Endodermal cell (in vitro differentiated cells): ENCODE data around the gene CRISP1. TPM values are rescaled to one million over a fixed set of nuclear protein-coding genes. Genes with fewer than 3 reads are reported as not detected.

ENCODE experiments used
- DNase-seq: peaks from one replicate; pipeline ENCODE4 v3.0.0-alpha.2; 2017
- H3K27ac ChIP-seq: 2 replicates; pipeline ENCODE4 v1.5.1; 2013; ENCODE audit warnings: mild to moderate bottlenecking, low read depth, low read length, moderate library complexity
- H3K27me3 ChIP-seq: 2 replicates; pipeline ENCODE4 v1.6.1; 2013; ENCODE audit warnings: mild to moderate bottlenecking, low read length, moderate library complexity; ENCODE audit not compliant: insufficient read depth, control insufficient read depth, poor library complexity, severe bottlenecking
- H3K36me3 ChIP-seq: 2 replicates; pipeline ENCODE4 v1.7.0; 2013; ENCODE audit warnings: mild to moderate bottlenecking, low read length, moderate library complexity; ENCODE audit not compliant: control insufficient read depth, insufficient read depth
- H3K4me1 ChIP-seq: one replicate; pipeline ENCODE4 v1.7.0; 2013; ENCODE audit warnings: low read length; ENCODE audit not compliant: control insufficient read depth, insufficient read depth
- H3K4me3 ChIP-seq: 2 replicates; pipeline ENCODE4 v1.5.1; 2013; ENCODE audit warnings: mild to moderate bottlenecking, low read length, moderate library complexity
- H3K9ac ChIP-seq: 2 replicates; pipeline ENCODE4 v1.6.1; 2013; ENCODE audit warnings: mild to moderate bottlenecking, low read length, moderate library complexity; ENCODE audit not compliant: poor library complexity, severe bottlenecking; ENCODE audit errors: extremely low read depth
- H3K9me3 ChIP-seq: 2 replicates; pipeline ENCODE4 v1.6.1; 2013; ENCODE audit warnings: mild to moderate bottlenecking, low read length, moderate library complexity; ENCODE audit not compliant: control insufficient read depth
- H3K27ac Mint-ChIP-seq: 2 replicates; pipeline ENCODE4 v1.8.0; 2020; ENCODE audit warnings: mixed read lengths
- H3K27me3 Mint-ChIP-seq: 2 replicates; pipeline ENCODE4 v1.8.0; 2021; ENCODE audit warnings: mild to moderate bottlenecking, mixed read lengths; ENCODE audit not compliant: insufficient read depth
- H3K36me3 Mint-ChIP-seq: 2 replicates; pipeline ENCODE4 v1.8.0; 2020; ENCODE audit warnings: low read depth, mixed read lengths
- H3K4me1 Mint-ChIP-seq: 2 replicates; pipeline ENCODE4 v1.8.0; 2020; ENCODE audit warnings: mixed read lengths
- H3K4me3 Mint-ChIP-seq: 2 replicates; pipeline ENCODE4 v1.8.0; 2020; ENCODE audit warnings: mild to moderate bottlenecking, moderate library complexity, mixed read lengths
- H3K9me3 Mint-ChIP-seq: 2 replicates; pipeline ENCODE4 v1.8.0; 2020; ENCODE audit warnings: mild to moderate bottlenecking, mixed read lengths
- CTCF ChIP-seq: fragments of 200-600 bp; sonication (generic); conservative IDR thresholded peaks from 2 replicates; pipeline ENCODE4 v1.5.0; 2021; ENCODE audit warnings: antibody characterized with exemption, mild to moderate bottlenecking
- WGBS, 2 experiments: methylation state at CpG; one replicate each; pipeline versions ENCODE4 v1.1.5 to v1.1.7; 2013; ENCODE audit warnings: missing lambda C conversion rate in 2 of 2, mixed read lengths in 1 of 2; ENCODE audit not compliant: insufficient coverage in 1 of 2, insufficient read length in 1 of 2; 5-methylcytosine and 5-hydroxymethylcytosine counted together
- total RNA-seq, 2 donors: library from RNA; stranded (reverse); fragmentation: NEBNext Ultra II Directional in 1 of 2; extraction: Animal tissue kit (Norgen Biotek cat#: 25700) in 1 of 2; gene quantifications; 2 replicates in 1 of 2; 3 replicates in 1 of 2; pipeline ENCODE4 v1.2.1, GENCODE V29; 2021

The CRISP1 gene
- total RNA-seq, 2 donors from 2014 or later: not detected

- peaks cover 30% of the 10 kb centered on the region for H3K4me1 Mint-ChIP-seq
- no peaks in the 10 kb centered on the region for H3K9me3 Mint-ChIP-seq
These were observed 40.2 kb upstream of the CRISP1 start for GRCh38 chr6:49906526-49906925.

GRCh38 chr6:49905296-49905695, 39.0 kb upstream of the CRISP1 start:
- peaks cover 25% of the 10 kb centered on the region for H3K4me1 Mint-ChIP-seq
- 88% methylated on average over 2 of the region's 2 CpGs; no CpG with 5 or more reads in 1 of the 2 experiments for WGBS, 2 experiments
- no peak for TF ChIP-seq CTCF
- no peak overlapping the region for H3K27ac Mint-ChIP-seq
- Histone ChIP-seq H3K27ac (no peak overlapping the region), H3K9me3 (no peaks in the 10 kb centered on the region), H3K36me3 (no peaks in the 10 kb centered on the region), H3K4me3 (no peak overlapping the region), H3K9ac (no peak overlapping the region), H3K4me1 (no peaks in the 10 kb centered on the region), H3K27me3 (no peaks in the 10 kb centered on the region)
- DNase-seq: no peak
- peaks cover 4% of the 10 kb centered on the region for H3K27me3 Mint-ChIP-seq
- no peak overlapping the region for H3K4me3 Mint-ChIP-seq
- no peaks in the 10 kb centered on the region for H3K36me3 Mint-ChIP-seq
- H3K9me3 Mint-ChIP-seq: no peaks in the 10 kb centered on the region

More at GRCh38 chr6:49906526-49906925, 40.2 kb upstream of the CRISP1 start:
- no peak overlapping the region for H3K4me3 Mint-ChIP-seq
- no peak for TF ChIP-seq CTCF
- Histone ChIP-seq H3K36me3 (no peaks in the 10 kb centered on the region), H3K9me3 (no peaks in the 10 kb centered on the region), H3K4me3 (no peak overlapping the region), H3K27ac (no peak overlapping the region), H3K9ac (no peak overlapping the region), H3K27me3 (no peaks in the 10 kb centered on the region), H3K4me1 (no peaks in the 10 kb centered on the region)
- no peaks in the 10 kb centered on the region for H3K36me3 Mint-ChIP-seq
- 97 to 100% methylated on average over 1 of the region's 1 CpG for WGBS, 2 experiments
- no peak for DNase-seq
- peaks cover 4% of the 10 kb centered on the region for H3K27me3 Mint-ChIP-seq
- H3K27ac Mint-ChIP-seq: no peak overlapping the region

GRCh38 chr6:49902856-49903255, 36.5 kb upstream of the CRISP1 start:
- 96% methylated on average over 2 of the region's 2 CpGs; no CpG with 5 or more reads in 1 of the 2 experiments for WGBS, 2 experiments
- H3K4me3 ChIP-seq: no peak overlapping the region
- DNase-seq: no peak
- Mint-ChIP-seq H3K36me3 (no peaks in the 10 kb centered on the region), H3K27me3 (peaks cover 4% of the 10 kb centered on the region), H3K4me1 (peaks cover 18% of the 10 kb centered on the region), H3K4me3 (no peak overlapping the region), H3K27ac (no peak overlapping the region), H3K9me3 (no peaks in the 10 kb centered on the region)
- H3K4me1 ChIP-seq: no peaks in the 10 kb centered on the region
- no peak for TF ChIP-seq CTCF
- H3K9ac ChIP-seq: no peak overlapping the region
- H3K27me3 ChIP-seq: no peaks in the 10 kb centered on the region
- H3K9me3 ChIP-seq: no peaks in the 10 kb centered on the region
- H3K36me3 ChIP-seq: no peaks in the 10 kb centered on the region
- no peak overlapping the region for H3K27ac ChIP-seq
